M059J (cell line): Measurements from ENCODE around the gene SH3RF3. TPM values are rescaled to one million over a fixed set of nuclear protein-coding genes. Genes with fewer than 3 reads are reported as not detected.

Experiments
- DNase-seq: peaks from one replicate; pipeline ENCODE4 v3.0.0-alpha.2; 2012; ENCODE audit warnings: low read depth
- total RNA-seq: library from RNA; depleted of rRNA; stranded (reverse); fragments of >200 nt; shearing (Covaris generic); gene quantifications from 2 replicates; pipeline ENCODE4 v1.2.3, GENCODE V29; 2014; rRNA removed

The SH3RF3 gene
- total RNA-seq, 1 experiment from 2014 or later, result 2.5 TPM

DNA sequence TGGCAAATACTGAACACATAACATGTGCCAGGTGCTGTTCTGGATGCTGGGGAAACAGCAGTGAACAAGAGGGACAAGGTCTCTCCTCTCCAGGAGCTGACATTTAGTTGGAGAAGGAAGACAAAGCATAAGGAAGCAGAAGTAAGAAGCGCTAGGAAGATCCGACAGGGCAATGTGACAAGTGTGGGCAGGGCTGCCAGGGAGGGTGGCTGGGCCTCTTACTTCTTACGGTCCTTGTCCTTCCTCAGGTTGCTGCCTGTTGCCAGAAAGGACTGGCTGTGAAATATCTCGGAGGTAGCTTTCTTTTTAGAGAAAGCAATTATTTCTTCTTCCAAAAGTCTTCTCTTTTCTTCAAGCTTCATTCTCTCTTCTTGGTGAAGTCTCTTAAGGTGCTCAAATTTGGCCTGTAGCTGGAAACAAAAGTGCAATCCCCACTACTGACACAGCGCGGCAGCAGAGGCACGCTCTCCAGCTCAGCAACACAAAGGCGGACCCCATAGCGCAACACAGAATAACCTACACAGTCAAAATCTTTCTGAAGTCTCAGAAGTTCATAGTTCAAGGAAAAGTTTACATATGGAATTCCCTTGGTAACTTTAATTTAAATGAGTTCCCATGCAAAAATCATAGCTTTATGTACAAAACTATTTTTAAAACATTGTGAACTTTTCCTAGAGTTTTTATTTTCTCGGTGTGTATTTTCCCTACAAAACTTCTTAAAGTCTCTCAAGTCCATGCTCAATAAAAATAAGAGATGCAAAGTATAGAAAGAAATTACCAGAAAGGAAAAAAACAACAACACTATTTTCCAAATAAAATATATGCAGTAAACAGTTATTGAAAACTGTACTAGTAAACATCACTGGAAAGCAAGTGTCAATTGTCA is 417.1 kb downstream of the SH3RF3 start:
- DNase-seq, result peak; percentile 22

GRCh38 chr2:109547280-109547679 is 418.3 kb downstream of the SH3RF3 start:
- no peak for DNase-seq

GRCh38 chr2:109549016-109549590 is 420.1 kb downstream of the SH3RF3 start:
- DNase-seq, result peak; percentile 21

Other genes starting within 250 kb of the SH3RF3 start
- gene EDAR, start 140.0 kb upstream of the SH3RF3 start, total RNA-seq, result not detected in 2 replicates